HFF-Myc (cell line): ENCODE results near the gene PRKCE.

ENCODE experiments used
- DNase-seq: peaks from one replicate; pipeline ENCODE4 v3.0.0-alpha.2; 2011; ENCODE audit warnings: low read depth; ENCODE audit errors: extremely low read depth
- H3K4me3 ChIP-seq: replicated peaks from 2 replicates; pipeline ENCODE4 v1.5.1; 2011; ENCODE audit warnings: low read depth, mild to moderate bottlenecking, control low read depth, low read length
- TF ChIP-seq, protein P1 (sequence below): IDR thresholded peaks from 2 replicates; pipeline ENCODE4 v1.5.1; 2012; ENCODE audit warnings: mild to moderate bottlenecking, low read depth, low read length, control low read depth; ENCODE audit errors: missing control alignments

PRKCE gene

DNA sequence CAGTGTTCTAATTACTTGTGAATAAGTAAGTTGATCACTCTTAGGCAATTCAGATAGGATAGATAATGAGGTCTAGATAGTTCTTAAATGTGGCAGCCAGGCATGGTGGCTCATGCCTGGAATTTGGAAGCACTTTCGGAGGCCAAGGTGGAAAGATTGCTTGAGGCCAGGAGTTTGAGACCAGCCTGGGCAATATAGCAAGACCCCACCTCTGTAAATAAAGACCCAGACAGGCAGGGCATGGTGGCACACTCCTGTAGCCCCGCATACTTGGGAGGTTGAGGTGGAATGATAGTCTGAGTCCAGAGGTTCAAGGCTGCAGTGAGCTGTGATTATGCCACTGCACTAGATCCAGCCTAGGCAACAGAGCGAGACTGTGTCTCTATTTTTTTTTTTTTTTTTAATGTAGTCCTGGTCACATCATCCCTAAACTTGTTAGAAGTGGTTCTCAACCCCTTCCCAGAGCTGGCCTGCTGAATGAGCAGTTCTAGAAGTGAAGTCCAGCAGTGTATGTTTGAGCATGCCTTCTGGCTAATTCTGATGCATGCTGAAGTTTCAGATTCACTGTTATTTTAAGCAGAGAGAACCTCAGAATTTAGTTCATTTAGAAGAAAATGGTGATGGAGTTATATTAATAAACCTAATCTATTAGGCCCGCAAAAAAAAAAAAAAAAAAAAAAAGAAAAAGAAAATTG is 306.2 kb downstream of the PRKCE start:
- H3K4me3 ChIP-seq, result no peak overlapping the region
- TF ChIP-seq, protein P1, sequence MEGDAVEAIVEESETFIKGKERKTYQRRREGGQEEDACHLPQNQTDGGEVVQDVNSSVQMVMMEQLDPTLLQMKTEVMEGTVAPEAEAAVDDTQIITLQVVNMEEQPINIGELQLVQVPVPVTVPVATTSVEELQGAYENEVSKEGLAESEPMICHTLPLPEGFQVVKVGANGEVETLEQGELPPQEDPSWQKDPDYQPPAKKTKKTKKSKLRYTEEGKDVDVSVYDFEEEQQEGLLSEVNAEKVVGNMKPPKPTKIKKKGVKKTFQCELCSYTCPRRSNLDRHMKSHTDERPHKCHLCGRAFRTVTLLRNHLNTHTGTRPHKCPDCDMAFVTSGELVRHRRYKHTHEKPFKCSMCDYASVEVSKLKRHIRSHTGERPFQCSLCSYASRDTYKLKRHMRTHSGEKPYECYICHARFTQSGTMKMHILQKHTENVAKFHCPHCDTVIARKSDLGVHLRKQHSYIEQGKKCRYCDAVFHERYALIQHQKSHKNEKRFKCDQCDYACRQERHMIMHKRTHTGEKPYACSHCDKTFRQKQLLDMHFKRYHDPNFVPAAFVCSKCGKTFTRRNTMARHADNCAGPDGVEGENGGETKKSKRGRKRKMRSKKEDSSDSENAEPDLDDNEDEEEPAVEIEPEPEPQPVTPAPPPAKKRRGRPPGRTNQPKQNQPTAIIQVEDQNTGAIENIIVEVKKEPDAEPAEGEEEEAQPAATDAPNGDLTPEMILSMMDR, result no peak
- DNase-seq, result no peak

DNA sequence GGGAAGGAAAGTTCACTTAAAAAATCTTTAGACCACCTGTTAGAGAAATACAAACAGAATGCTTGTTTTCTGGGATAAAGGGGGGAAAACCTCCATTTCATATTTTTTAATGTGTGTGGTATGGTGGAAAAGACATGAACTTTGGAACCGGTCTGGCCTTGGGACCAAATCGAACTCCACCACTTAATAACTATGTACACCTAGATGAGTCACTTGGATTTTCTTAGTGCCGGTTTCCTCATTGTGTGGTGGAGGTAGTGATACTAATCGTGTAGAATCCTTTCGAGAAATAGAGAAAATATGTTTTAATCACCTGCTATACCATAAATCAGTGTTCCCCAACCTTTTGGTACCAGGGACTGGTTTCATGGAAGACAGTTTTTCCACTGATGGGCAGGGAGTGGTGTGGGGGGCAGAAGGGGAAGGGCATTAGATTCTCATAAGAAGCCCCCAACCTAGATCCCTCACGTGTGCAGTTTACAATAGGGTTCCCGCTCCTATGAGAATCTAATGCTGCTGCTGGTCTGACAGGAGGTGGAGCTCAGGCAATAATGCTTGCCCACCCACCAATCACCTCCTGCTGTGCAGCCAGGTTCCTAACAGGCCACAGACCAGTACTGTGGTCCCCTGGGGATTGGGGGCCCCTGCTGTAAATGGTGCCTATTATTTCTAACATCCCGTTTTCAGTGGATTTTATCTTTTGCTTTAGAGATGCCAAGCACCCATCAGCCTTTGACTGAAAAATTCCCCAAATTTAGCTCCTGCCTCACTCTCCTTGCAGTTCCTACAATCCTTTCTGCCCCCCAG is 308.8 kb downstream of the PRKCE start:
- H3K4me3 ChIP-seq, result no peak overlapping the region
- no peak for DNase-seq
- TF ChIP-seq, protein P1, result no peak

DNA sequence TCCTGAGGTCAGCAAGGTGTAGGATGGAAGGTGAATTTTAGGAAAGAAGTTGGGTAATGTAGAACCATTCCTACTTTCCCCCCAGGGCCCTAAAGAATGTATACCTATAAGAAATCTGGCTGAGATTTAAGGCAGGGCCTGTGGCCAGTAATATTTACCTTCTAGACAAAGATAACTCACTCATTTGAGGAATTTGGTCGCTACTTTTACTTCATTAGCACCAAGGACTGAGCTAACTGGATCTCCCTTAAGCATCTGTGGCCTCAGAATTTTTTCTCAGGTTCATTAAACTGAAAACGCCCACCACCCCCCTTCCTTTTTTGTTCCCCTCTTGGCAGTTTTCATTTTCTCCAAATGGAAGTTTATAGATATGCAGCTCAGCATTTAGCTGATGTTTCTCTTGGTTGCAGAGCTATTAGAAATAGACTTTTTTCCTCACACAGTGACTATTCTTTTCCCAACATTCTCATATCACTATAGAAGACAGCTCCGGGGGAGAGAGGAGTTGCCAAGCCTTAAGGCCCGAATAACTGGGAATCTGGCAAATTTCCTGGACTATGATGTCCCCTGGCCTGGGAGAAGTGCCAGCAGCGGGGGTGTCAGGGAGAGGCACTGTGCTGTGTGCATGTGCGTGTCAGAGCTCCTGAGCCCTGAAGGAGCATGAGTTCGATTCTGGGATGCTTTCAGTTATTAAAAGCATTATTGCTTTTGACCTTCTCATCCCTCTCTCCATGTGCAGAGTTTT is 310.9 kb downstream of the PRKCE start:
- H3K4me3 ChIP-seq, result no peak overlapping the region
- TF ChIP-seq, protein P1, result no peak
- DNase-seq, result peak; percentile 79

DNA sequence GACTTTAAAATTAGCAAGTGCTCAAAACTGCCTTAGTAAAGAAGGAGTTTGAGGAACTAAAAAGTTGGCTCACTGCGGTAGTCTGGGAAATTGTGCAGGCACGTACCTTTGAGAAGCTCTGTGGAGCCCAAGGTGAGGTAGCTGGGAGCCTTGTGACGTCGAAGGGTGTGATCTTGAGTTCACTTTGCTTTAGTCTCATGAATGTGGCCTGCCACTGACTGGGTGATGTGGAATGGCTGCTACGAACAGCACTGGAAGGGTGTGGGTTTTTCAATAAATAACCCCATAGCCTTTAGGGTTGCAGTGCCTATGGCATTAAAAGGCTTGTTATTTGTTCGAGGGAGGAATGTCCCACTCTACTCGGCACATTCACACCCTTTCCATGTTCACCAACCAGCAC is 312.3 kb downstream of the PRKCE start:
- TF ChIP-seq, protein P1, result no peak
- no peak overlapping the region for H3K4me3 ChIP-seq
- DNase-seq, result no peak

DNA sequence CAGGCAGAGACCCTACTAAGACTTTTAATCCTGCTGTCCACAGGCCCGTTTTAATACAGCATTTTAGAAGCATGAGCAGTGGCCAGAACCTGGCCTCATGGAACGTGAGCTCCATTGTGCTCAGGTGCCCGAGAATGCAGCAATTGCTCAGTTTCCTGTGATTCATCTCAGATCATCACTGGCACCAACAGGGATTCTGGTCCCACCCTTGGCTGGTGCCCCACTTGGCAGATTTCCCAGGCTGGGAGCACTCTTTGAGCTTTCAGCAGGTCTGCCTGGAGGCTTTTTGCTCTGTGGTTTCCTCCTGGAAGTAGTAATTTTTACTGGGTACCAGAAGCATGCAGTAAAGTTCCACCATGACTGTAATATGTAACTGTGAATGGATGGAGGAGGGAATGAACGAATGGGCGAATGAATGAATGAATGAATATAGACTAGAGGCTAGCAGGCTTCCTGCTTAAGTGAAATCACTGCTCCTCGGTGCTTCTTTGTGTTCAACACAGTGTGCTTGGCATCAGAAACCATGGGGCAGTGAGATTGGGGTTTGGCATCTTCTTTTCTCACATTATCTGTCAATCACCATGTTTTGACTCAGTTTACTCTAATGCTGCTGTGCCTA is 312.9 kb downstream of the PRKCE start:
- DNase-seq, result peak; percentile 85
- TF ChIP-seq, protein P1, result no peak
- no peak overlapping the region for H3K4me3 ChIP-seq

DNA sequence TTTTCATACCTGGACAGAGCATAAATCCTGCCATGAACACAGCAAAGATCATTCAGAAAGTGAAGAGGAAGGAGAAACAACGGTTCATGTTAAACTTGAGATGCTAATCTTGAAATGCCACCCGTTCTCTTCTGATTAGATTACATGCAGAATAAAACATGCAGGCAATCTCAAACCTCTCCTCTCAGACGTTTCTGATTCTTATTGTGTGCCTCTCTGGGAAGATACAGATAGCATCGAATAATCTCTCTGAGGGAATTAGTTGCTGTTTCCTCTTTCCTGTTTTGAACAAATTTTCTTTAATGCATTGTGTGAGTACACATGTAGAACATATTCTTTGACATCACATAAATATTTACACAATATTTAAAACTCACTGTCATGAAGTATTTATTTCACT is 313.4 kb downstream of the PRKCE start:
- TF ChIP-seq, protein P1, result no peak
- no peak overlapping the region for H3K4me3 ChIP-seq
- DNase-seq, result no peak
